Measurements from ENCODE around the gene TOP3B.

The TOP3B gene

DNA sequence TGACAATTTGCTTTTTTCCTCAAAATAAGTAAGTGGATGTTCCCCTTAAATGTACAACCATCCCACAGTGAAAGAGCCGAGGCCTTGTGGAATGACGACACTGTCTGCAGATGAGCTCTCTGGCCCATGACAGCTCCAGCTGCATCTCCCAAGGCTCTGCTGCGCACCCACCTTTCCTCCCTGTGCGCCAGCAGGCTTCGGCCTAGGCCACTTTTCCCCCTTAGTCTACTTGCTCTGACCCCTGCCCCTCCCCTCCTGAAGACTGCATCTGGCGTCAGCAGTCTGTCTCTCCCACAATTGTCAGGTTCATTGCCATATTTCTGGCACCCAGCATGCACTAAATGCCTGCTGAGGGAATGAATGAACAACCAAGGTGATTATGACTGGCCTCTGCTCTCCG, 2.0 kb downstream of the TOP3B start:
- DNase-seq: no peak

DNA sequence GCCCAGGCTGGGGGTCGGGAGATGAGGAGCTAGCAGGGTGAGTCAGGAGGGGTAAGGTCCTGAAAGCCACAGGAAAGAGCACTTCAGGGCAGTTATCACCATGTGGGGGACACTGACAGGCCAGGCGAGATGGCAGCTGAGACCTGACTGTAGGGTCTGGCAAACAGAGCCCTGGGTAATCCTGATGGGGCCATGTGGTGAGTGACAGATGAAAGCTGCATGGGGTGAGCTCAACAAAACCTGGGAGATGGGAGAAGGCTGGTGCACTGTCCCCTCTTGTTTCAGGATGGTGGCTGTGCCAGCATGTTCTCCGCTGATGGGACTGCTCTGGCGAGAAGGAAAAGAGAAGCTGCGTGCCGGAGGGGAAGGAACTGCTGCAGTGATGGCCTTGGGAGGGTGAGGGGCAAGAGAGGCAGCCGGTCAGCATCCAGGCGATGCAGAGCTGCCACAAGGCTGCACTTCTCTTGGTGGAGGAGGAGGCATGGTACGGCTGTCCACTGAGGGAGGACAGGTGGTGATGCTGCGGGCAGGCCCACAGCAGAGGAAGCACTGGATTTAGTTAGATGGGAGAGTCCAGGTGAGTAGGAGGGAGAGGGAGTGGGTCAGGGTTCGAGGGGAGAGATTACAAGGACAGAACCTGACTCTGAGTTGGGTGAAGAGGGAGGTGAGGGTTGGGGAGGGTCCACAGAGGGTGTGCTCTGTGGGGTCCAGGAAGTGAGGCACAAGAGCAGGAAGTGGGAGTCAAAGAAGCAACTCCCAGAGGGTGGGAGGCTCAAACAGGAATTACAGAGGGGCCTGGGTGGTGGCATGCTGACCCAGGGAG, 3.8 kb downstream of the TOP3B start:
- no peak for DNase-seq

DNA sequence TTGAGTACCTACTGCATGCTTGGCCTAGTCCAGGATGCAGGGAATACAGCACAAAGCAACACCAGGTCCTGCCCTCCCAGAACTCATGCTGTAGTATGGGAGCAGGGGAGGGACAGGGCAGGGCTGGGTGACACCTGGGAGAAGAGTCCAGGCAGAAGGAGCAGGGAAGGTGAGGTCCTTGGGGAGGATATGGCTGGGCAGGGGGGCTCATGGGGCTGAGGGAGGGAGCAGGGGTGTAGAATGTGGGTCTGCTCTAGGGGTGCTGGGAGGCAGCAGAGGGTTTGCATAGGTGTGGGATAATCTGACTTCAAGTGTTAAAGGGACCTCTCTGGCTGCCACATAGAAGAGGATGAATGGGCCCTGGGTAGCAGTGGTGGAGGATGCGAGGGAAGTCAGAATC, 4.8 kb downstream of the TOP3B start:
- no peak for DNase-seq

DNA sequence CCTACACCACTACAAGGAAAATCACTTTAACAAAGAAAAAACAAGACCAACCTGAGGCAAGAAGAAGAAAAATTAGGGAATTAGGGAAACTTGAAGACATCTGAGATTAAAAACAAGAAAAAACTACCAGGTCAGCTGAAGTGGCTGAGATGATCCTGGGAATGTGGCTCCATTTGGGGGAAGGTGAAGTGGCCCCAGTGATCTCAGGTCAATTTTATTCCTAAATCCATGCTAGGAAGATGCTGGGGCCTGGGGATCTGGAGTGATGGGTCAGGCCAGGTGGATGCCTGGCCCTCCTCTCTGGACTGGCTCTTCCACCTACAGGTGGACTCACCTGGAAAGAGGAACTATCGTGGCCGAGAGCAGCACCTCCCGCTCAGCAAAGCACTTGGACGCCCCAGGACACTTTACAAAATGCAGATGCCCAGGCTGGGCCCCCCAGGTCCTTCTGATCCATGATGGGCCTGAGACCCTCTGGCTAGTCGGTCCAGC, 6.7 kb downstream of the TOP3B start:
- DNase-seq: no peak

DNA sequence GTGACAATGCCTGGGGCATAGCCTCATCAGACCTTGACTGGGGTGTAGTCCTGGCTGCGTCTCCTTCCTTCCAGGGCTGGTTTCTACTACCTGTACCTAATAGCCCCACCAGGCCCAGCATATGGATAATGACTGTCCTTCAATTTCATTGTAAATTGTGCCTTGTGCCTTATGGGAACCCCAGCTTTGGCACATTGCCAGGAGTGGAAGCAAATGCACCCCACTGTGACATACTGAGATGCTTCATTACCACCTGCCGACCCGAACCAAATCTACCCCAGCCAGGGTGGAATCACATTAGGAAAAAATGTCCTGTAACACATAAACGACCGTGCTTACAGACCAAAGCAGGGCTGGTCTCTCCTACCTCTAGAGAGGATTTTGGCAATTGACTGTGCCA, 7.3 kb downstream of the TOP3B start:
- no peak for DNase-seq

DNA sequence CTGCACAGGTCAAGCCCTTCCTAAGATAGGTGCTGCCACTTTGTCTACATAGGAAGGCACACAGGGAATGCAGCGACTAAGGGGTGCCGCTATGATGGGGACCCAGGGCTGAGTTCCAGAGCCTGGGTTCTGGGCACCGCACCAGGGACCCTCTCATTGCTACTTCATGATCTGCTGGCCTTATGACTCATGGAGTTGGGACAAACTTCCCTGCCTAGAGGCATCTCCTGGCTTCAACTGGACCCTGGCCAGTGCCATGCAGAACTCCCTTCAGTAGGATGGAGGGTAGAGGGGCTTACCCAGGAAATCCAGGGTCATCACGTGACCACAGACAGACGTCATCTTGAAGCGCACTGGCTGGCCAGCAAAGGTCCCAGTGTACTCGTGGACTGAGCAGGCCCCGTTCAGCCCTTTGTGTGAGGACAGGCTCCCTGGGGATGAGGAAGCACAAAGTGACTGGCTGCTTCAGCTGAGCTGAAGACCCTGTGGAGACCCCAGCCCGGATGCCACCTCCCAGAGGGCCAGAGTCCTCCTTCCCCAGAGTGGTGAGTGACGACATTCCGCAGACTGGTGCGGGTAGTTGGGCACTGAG, 8.4 kb downstream of the TOP3B start:
- no peak for DNase-seq

DNA sequence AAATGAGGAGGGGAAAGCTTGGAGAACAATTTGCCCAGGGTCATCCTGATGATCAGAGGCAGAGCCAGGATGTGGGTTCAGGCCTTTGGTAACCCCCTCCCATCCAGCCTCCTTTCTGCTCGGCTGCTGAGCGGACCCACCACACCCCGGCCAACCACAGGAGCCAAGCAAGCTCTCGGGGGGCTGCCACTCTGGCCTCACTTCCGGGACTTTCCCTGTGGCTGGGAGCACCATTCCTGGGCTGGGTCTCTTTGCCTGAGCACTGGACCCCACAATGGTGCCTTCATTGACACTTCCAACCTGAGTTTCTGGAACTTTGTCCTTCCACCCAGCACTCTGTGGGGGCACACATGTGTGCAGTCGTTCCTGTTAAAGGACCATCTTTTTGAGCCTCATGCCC, 9.8 kb downstream of the TOP3B start:
- no peak for DNase-seq

DNA sequence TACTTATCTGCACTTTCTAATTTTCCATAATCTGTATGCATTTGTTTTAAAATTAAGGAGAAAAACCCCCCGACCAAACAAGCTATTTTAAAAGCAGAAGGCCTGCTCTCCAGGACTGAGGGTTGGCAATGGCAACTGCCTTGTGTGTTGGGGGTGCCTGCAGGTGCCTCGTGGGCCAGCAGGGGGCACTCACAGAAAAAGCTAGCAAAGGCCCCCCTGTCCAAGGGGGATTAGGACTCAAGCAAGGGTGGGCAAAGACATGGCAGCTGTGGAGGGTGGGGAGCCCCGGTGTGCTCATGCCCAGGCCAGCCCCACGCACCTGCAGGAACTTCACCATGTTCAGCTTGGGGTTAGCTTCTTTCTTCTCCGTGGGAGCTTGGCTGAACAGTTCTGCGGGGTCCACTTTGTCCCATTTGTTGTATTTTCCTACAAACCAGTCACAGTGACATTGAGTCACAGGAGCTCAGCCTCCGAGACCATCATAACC, 10.3 kb downstream of the TOP3B start:
- peak; percentile 27 for DNase-seq

DNA sequence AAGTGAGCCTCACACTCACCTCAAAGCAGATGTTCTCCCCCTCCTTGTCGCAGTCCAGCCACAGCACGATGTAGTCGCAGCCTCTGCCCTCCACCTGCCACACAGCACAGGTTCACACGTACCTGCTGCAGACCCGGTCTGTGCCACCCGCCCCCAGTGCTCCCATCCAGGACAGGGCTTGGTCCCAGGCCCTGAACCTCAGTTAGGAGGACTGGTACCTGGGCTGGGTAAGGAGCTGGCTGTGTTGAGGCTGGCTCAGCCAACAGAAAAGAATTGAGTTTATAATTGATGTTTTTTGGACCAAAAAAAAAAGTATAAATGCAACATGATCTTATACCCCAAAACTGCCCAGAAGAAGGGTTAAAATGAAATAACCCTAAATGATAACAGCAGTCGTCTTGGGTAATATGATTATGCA, 10.7 kb downstream of the TOP3B start:
- no peak for DNase-seq

DNA sequence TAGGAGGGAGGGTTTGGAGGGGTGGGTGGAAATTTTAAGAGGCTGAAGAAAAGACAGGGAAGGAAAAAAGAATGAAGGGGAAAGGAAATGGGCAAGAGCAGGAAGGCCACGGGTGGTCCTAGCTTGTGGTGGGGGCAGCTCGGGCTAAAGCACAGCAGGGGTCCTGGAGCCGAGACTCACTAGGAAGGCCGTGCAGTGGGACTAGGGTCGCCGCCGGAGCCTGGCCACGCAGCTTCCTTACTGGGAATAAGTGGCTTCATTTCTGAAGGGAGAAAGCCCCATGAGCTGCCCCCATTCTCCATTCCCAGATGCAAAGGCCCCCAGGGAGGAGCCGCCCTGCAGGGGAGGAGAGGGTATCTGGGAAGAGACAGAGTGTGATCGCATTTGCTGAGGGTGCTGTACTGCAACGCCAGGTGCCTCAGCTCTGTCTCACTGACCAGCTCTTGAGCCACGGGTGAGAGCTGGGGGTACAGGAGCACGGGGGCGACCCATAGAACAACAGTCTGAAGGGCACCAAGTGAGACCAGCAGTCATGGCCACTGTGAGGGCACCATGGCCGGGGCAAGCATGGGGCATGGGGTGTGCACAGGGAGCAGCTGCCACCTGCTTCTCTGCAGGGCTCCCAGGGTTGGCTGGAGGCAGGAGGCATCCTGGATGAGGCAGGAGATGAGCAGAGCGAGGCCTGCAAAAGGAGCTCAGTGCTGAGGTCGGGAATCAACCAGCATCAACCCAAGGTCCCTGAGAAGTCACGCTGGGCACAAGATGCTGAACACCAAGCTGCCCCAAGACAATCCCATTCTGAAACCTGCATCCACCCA, 11.6 kb downstream of the TOP3B start:
- DNase-seq: no peak

DNA sequence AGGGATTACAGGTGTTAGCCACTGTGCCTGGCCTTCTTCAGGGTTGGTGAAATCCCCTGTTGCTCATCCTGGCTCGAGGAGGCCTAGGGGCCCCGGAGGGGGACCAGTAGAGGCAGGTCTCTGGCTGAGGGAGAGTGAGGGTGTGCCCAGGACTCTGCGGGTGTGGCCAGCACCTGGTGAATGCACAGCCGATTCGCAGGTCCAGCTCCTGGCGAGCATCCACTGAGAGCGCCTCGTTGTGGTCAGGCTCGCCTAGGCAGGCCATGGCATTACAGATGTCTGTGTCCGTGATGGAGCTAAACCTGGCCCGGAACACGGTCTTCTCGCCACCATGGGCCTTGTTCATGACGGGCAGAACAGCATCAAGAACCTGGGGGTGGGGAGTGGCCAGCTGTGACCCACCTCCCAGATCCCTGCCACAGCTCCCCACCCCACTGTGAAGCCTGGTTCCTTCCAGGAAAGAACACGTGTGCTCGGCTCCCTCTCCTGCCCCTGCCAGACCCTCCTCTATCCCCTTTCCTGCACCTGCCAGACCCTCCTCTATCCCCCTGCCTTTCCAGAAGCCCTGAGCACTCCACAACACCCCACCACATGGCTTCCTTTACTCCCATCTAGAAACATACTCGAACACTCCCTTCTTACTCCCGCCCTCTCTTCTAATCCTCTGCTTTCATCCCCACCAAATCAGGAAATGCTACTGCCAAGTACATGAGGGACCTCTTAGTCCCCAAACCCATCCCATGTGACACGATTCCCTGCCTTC, 12.4 kb downstream of the TOP3B start:
- DNase-seq: no peak

DNA sequence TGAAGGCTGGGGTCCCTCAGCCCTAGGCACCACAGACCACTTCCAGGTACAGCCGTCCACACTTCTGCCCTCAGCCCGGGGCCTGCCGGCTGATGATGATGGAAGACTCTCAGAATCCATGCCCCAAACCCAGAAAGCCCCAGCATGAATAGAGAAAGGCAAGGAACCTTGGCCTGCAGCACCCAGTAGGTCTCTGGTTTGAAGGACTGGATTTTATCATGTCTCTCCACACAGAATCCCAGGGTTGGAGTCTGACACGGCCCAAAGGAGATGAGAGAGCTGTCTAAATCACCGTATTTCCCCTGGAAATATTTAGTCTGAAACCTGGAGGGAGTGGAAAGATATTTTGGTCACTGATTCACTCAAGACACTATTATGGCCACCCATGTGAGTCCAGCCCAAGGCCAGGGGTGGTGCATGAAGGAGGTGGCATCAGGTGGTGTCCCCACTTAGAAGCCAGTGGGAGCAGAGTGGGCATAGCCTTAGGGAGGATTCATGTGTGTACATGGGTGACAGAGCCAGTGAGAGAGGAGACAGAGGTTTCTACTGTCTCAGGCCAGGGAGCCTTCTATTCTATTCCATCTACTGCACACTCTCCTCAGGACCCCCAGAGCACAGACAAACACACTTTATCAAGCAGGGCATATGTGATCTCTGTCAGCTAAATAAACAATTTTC, 14.0 kb downstream of the TOP3B start:
- no peak for DNase-seq

DNA sequence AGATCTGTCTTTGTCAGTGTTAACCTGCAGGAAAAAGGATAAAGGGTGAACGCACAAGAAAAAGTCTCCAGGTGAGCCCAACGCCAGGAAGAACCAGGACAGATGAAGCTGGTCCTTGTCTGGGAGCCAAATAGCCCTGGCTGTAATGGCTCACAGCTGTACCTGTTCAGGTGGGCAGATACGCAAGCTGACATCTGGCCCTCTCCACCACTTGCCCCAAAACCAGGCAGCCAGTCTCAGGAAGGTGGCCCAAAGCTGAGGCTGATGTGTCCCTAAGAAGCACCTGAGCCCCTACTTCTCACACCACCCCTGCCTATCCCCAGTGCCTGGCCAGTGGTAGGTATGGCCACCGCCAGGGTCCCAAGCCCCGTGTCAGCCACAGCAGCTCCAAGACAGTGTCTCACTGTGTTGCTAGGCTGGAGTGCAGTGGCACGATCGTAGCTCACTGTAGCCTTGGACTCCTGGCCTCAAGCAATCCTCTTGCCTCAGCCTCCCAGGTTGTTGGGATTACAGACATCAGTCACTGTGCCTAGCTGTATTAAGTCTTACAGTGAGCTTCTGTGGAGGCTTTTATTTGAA, 14.8 kb downstream of the TOP3B start:
- DNase-seq: no peak

DNA sequence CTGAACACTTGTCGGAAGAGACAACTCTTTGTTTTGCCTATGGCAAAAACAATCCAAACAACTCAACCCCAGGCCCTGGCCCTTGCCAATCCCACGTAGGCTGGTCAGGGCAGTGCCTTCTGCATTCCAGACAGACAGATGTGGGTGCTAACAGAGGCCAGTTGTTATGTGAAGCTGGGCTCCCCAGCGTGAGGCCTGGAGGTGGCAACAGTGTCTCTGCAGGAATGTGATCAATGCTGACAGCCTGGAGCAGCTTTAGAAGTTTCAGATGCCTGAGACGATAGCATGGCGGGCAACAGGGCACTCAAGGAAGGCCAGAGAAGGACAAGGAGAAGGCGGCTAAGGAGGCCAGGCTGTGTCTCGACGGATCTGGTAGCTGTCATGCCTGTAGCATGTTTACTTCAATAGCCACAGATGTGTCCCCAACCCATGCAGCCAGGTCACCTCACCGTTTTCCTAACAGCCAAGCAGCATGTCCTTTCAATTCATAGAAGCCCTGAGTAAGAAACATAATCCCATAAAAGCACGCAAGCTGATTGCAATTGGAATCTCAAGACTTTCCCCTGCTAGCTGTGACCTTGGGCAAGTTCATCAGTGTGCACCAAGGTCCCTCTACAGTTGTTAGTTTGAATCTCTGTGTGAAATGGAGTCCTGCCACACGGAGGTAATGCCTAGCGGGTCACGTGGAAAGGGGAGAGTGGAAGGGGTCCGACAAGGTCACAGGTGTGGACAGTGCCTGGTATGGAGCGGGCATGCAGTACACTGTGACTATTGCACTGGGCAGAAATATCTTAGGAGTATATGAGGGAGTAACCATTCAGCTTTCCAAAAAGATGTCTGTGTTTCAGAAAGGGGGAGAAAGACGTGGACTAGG, 15.7 kb downstream of the TOP3B start:
- DNase-seq: no peak

DNA sequence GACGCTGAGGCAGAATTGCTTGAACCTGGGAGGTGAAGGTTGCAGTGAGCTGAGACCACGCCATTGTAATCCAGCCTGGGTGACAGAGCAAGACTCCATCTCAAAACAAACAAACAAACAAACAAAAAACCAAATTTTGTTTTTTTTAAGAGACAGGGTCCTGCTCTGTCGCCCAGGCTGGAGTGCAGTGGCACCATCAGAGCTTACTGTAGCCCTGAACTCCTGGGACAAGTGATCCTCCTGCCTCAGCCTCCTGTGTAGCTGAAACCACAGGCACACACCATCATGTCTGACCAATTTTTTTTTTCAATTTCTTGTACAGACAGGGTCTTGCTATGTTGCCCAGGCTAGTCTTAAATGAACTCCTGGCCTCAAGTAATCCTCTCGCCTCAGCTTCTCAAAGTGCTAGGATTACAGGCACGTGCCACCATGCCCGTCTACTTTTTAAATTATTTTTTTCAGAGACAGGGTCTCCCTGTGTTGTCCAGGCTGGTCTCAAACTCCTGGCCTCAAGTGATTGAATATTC, 16.8 kb downstream of the TOP3B start:
- no peak for DNase-seq

DNA sequence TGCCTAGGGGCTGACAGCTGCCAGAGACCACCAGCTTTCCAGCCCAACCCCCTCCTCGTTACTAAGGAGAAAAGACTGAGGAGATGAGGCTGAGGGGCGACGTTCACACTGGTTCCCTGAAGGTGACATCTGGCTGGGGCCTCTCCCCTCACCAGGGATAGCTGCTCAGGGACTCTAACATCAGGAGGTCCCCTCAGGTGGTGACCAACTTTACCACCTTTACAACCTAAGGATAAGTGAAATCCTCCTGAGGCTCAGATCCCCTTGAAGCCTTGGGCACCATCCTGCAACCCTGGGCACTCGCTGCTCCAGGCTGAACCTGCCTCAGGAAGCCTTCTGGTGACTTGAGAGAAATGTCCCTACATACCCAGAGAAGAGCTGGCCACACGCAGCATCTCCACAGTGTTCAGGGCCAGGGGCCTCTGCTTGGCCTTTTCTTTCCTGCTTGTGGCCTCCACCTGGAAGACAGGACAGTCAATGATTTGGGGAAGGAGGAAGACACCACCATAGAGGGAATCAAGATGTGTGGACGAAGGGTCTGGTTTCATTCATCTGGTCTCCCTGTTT, 17.6 kb downstream of the TOP3B start:
- no peak for DNase-seq

DNA sequence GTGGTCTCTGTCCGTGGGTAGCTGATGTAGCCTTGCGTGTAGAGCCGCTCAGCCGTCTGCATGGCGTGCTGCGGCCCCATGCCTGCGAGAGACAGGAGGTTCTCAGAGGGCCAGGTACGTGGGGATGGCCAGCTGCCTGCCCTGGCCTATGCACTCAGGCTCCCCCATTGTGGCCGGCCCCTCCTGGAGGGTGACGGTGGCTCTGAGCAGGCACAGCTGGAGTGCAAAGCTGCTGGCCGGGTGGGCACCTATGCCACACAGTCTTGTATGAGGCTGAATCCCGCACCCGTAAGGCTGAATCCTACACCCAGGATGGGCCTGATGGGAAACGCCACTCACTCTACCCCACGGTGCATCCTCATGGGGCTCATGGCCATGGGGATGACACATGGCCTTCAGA, 18.4 kb downstream of the TOP3B start:
- no peak for DNase-seq

DNA sequence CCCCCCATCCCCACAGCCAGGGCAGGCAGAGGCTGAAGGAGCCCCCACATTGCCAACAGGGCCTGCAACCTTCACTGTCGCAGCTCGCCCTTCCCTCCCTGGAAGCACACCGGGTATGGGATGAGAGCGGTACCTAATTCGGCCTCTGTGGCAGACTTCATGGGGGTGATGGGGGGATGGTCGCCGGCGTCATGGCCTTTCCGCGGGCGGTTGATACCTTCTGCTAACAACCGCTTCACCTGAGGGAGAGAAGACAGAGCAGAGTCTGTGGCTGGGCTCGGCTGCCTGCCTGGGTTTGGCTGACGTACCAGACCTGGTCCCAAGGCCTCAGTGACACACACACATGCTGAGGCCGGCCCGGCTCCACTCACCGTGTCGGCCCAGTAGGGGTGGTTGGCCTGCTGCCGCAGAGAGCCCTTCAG, 18.8 kb downstream of the TOP3B start:
- no peak for DNase-seq

DNA sequence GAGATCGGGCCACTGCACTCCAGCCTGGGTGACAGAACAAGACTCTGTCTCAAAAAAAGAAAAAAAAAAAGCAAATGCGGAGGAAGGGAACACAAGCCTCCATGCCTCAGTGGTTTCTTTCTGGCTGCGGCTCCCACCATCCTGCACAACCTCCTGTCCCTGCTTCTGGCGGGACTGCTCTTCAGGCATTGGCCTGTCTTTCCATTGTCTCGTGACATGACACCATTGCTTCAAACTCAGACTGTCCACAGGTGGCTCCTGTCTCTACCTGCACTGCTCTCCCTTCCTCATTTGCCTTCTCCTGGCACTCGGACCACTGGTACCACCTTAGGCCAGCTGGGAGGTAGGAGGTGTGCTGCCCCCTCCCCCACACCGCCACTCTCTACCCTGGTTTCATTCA, 19.3 kb downstream of the TOP3B start:
- DNase-seq: no peak

DNA sequence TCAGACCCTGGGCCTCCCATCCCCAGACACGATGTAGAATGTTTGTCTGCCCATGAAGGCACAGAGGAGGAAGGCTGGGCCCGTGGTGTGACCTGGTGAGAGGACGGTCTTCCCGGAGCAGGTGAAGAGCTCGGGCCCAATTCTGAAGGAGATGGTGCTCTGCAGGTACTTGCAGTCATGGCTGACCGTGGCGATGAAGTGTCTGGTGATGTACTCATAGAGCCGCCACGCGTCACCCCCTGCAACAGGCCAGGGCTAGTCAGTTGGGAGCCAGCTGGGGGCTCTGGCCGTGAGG, 20.0 kb downstream of the TOP3B start:
- DNase-seq: no peak

All from CD4-positive, alpha-beta T cell treated with Interleukin-4 for 4 hours (primary cell).